Measurements from ENCODE around the gene PTPRG. TPM values are rescaled to one million over a fixed set of nuclear protein-coding genes. Genes with fewer than 3 reads are reported as not detected.

The PTPRG gene
- total and polyA plus RNA-seq, 3 experiments from 2014 or later, result not detected

DNA sequence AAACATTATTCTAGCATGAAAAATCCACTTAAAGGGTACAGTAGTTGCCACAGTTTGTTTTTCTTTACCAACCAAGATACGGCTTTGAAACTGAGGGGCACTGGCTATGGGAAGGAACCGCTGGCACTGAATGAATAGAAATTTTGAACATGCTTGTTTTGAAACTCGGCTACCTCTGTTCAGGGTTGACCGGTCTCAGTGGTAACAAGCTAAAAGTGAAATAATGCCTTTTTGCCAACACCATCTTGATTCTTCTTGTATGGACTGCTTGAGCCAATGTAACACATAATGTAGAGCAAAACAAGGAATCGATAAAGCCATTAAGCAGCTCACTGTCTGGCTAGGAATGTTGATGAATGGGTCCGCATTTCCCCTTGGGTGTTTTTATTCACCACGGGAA lies 36.5 kb downstream of the PTPRG start:
- H3K4me3 ChIP-seq (ENCODE audit: low read length), result no peak overlapping the region
- H3K9me3 ChIP-seq (ENCODE audit: low read length), result no peaks in the 10 kb centered on the region
- H3K4me3 Mint-ChIP-seq, result no peak overlapping the region
- no peak overlapping the region for H3K27ac Mint-ChIP-seq
- no peaks in the 10 kb centered on the region for H3K27me3 ChIP-seq (ENCODE audit: insufficient read depth, low read length, poor library complexity, severe bottlenecking)
- H3K36me3 Mint-ChIP-seq, result no peaks in the 10 kb centered on the region
- no peaks in the 10 kb centered on the region for H3K36me3 ChIP-seq (ENCODE audit: insufficient read depth, low read length)
- H3K4me1 ChIP-seq (ENCODE audit: insufficient read depth, low read length), result no peaks in the 10 kb centered on the region
- POLR2A ChIA-PET, result no interaction called here
- CTCF ChIA-PET, result no interaction called here
- no peaks in the 10 kb centered on the region for H3K27me3 Mint-ChIP-seq
- H3K27ac ChIP-seq (ENCODE audit: low read depth, low read length), result no peak overlapping the region
- peaks cover 0 to 3% (median 0%) of the 10 kb centered on the region in 5 donors for H3K9me3 Mint-ChIP-seq
- H3K4me1 Mint-ChIP-seq, result no peaks in the 10 kb centered on the region
- no peak for DNase-seq

GRCh38 chr3:61600195-61600594 lies 38.8 kb downstream of the PTPRG start:
- Histone ChIP-seq H3K27me3 (ENCODE audit: insufficient read depth, low read length, poor library complexity, severe bottlenecking) (no peaks in the 10 kb centered on the region), H3K9me3 (ENCODE audit: low read length) (no peaks in the 10 kb centered on the region), H3K4me3 (ENCODE audit: low read length) (no peak overlapping the region), H3K27ac (ENCODE audit: low read depth, low read length) (no peak overlapping the region), H3K36me3 (ENCODE audit: insufficient read depth, low read length) (no peaks in the 10 kb centered on the region), H3K4me1 (ENCODE audit: insufficient read depth, low read length) (no peaks in the 10 kb centered on the region)
- no peak overlapping the region for H3K27ac Mint-ChIP-seq
- no peaks in the 10 kb centered on the region for H3K27me3 Mint-ChIP-seq
- DNase-seq, result no peak
- ChIA-PET CTCF (no interaction called here), POLR2A (no interaction called here)
- peaks cover 0 to 7% (median 0%) of the 10 kb centered on the region in 5 donors for H3K9me3 Mint-ChIP-seq
- no peaks in the 10 kb centered on the region for H3K36me3 Mint-ChIP-seq
- H3K4me1 Mint-ChIP-seq, result no peaks in the 10 kb centered on the region
- H3K4me3 Mint-ChIP-seq, result no peak overlapping the region

GRCh38 chr3:61601831-61602230 lies 40.5 kb downstream of the PTPRG start:
- H3K4me3 ChIP-seq (ENCODE audit: low read length), result no peak overlapping the region
- Mint-ChIP-seq H3K4me3 (no peak overlapping the region), H3K27me3 (no peaks in the 10 kb centered on the region), H3K9me3 (peaks cover 0 to 7% (median 0%) of the 10 kb centered on the region in 5 donors), H3K27ac (no peak overlapping the region), H3K36me3 (no peaks in the 10 kb centered on the region), H3K4me1 (no peaks in the 10 kb centered on the region)
- H3K9me3 ChIP-seq (ENCODE audit: low read length), result no peaks in the 10 kb centered on the region
- H3K36me3 ChIP-seq (ENCODE audit: insufficient read depth, low read length), result no peaks in the 10 kb centered on the region
- H3K4me1 ChIP-seq (ENCODE audit: insufficient read depth, low read length), result no peaks in the 10 kb centered on the region
- H3K27me3 ChIP-seq (ENCODE audit: insufficient read depth, low read length, poor library complexity, severe bottlenecking), result no peaks in the 10 kb centered on the region
- H3K27ac ChIP-seq (ENCODE audit: low read depth, low read length), result no peak overlapping the region
- ChIA-PET CTCF (no interaction called here), POLR2A (no interaction called here)
- no peak for DNase-seq

DNA sequence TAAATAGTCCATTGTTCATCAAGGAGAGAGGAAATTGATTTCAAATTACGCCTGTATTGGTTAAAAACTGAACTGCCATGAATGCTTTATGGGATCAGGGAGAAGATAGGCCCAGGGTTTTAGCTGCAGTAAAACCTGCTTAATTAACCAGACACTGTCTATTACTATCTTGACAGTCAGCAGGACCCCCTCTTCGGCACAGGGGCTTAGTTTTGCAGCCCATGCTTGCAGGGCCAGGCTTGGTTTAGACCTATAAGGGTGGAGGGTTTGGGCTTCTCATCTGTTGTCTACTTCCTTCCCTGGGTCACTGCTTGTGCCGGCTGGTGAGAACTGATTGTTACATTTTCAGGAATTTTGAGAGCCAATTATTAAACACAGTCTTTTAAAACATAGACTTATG lies 41.1 kb downstream of the PTPRG start:
- Mint-ChIP-seq H3K9me3 (peaks cover 0 to 7% (median 0%) of the 10 kb centered on the region in 5 donors), H3K36me3 (no peaks in the 10 kb centered on the region), H3K27ac (no peak overlapping the region), H3K4me3 (no peak overlapping the region), H3K4me1 (no peaks in the 10 kb centered on the region), H3K27me3 (no peaks in the 10 kb centered on the region)
- Histone ChIP-seq H3K9me3 (ENCODE audit: low read length) (no peaks in the 10 kb centered on the region), H3K4me3 (ENCODE audit: low read length) (no peak overlapping the region), H3K27me3 (ENCODE audit: insufficient read depth, low read length, poor library complexity, severe bottlenecking) (no peaks in the 10 kb centered on the region), H3K4me1 (ENCODE audit: insufficient read depth, low read length) (no peaks in the 10 kb centered on the region), H3K27ac (ENCODE audit: low read depth, low read length) (no peak overlapping the region), H3K36me3 (ENCODE audit: insufficient read depth, low read length) (no peaks in the 10 kb centered on the region)
- no peak for DNase-seq
- ChIA-PET POLR2A (no interaction called here), CTCF (no interaction called here)

GRCh38 chr3:61605589-61606175 lies 44.3 kb downstream of the PTPRG start:
- Histone ChIP-seq H3K4me3 (ENCODE audit: low read length) (no peak overlapping the region), H3K27ac (ENCODE audit: low read depth, low read length) (no peak overlapping the region), H3K4me1 (ENCODE audit: insufficient read depth, low read length) (no peaks in the 10 kb centered on the region), H3K36me3 (ENCODE audit: insufficient read depth, low read length) (no peaks in the 10 kb centered on the region), H3K9me3 (ENCODE audit: low read length) (no peaks in the 10 kb centered on the region), H3K27me3 (ENCODE audit: insufficient read depth, low read length, poor library complexity, severe bottlenecking) (no peaks in the 10 kb centered on the region)
- CTCF ChIA-PET, result no interaction called here
- POLR2A ChIA-PET, result no interaction called here
- no peaks in the 10 kb centered on the region for H3K4me1 Mint-ChIP-seq
- H3K9me3 Mint-ChIP-seq, result peaks cover 0 to 10% (median 0%) of the 10 kb centered on the region in 5 donors
- no peak for DNase-seq
- no peak overlapping the region for H3K27ac Mint-ChIP-seq
- H3K36me3 Mint-ChIP-seq, result no peaks in the 10 kb centered on the region
- H3K27me3 Mint-ChIP-seq, result no peaks in the 10 kb centered on the region
- no peak overlapping the region for H3K4me3 Mint-ChIP-seq

- no peaks in the 10 kb centered on the region for H3K27me3 ChIP-seq (ENCODE audit: insufficient read depth, low read length, poor library complexity, severe bottlenecking)
- H3K4me3 ChIP-seq (ENCODE audit: low read length), result no peak overlapping the region
- Mint-ChIP-seq H3K27me3 (no peaks in the 10 kb centered on the region), H3K27ac (no peak overlapping the region), H3K36me3 (no peaks in the 10 kb centered on the region), H3K4me1 (no peaks in the 10 kb centered on the region), H3K4me3 (no peak overlapping the region), H3K9me3 (peaks cover 0 to 11% (median 0%) of the 10 kb centered on the region in 5 donors)
- DNase-seq, result no peak
- no peak overlapping the region for H3K27ac ChIP-seq (ENCODE audit: low read depth, low read length)
- ChIA-PET CTCF (no interaction called here), POLR2A (no interaction called here)
- H3K36me3 ChIP-seq (ENCODE audit: insufficient read depth, low read length), result no peaks in the 10 kb centered on the region
- H3K4me1 ChIP-seq (ENCODE audit: insufficient read depth, low read length), result no peaks in the 10 kb centered on the region
- H3K9me3 ChIP-seq (ENCODE audit: low read length), result no peaks in the 10 kb centered on the region
These were observed 44.8 kb downstream of the PTPRG start for GRCh38 chr3:61606196-61606595.

DNA sequence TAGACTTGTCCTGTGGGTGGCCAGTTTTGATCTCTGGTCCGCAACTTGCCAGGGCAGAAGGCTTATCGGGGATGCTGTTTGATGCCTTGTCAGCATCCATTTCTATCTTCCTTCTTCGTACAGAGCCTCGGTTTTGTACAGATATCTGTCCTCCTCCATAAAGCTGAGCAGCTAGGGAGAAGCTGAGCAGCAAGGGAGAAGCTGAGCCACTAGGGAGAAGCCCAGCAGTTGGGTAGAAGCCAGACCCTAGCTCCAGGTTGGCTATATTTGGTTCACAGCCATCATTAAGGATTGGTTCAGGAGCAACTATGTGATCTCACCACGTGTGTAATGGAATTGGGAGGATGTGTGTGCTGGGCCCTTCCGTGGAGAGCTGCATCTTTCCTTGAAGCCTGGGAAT lies 46.7 kb downstream of the PTPRG start:
- Histone ChIP-seq H3K27me3 (ENCODE audit: insufficient read depth, low read length, poor library complexity, severe bottlenecking) (no peaks in the 10 kb centered on the region), H3K27ac (ENCODE audit: low read depth, low read length) (no peak overlapping the region), H3K36me3 (ENCODE audit: insufficient read depth, low read length) (no peaks in the 10 kb centered on the region), H3K4me1 (ENCODE audit: insufficient read depth, low read length) (no peaks in the 10 kb centered on the region), H3K4me3 (ENCODE audit: low read length) (no peak overlapping the region), H3K9me3 (ENCODE audit: low read length) (no peaks in the 10 kb centered on the region)
- no peaks in the 10 kb centered on the region for H3K27me3 Mint-ChIP-seq
- H3K27ac Mint-ChIP-seq, result no peak overlapping the region
- peaks cover 0 to 9% (median 0%) of the 10 kb centered on the region in 5 donors for H3K9me3 Mint-ChIP-seq
- H3K36me3 Mint-ChIP-seq, result no peaks in the 10 kb centered on the region
- H3K4me1 Mint-ChIP-seq, result no peaks in the 10 kb centered on the region
- no peak overlapping the region for H3K4me3 Mint-ChIP-seq
- ChIA-PET CTCF (no interaction called here), POLR2A (no interaction called here)
- DNase-seq, result no peak

- H3K4me1 Mint-ChIP-seq, result no peaks in the 10 kb centered on the region
- H3K27me3 Mint-ChIP-seq, result no peaks in the 10 kb centered on the region
- H3K4me1 ChIP-seq (ENCODE audit: insufficient read depth, low read length), result no peaks in the 10 kb centered on the region
- no peaks in the 10 kb centered on the region for H3K36me3 ChIP-seq (ENCODE audit: insufficient read depth, low read length)
- no peak for DNase-seq
- H3K36me3 Mint-ChIP-seq, result no peaks in the 10 kb centered on the region
- ChIA-PET POLR2A (no interaction called here), CTCF (no interaction called here)
- H3K27me3 ChIP-seq (ENCODE audit: insufficient read depth, low read length, poor library complexity, severe bottlenecking), result no peaks in the 10 kb centered on the region
- peaks cover 0 to 9% (median 0%) of the 10 kb centered on the region in 5 donors for H3K9me3 Mint-ChIP-seq
- no peak overlapping the region for H3K4me3 ChIP-seq (ENCODE audit: low read length)
- no peak overlapping the region for H3K27ac Mint-ChIP-seq
- H3K4me3 Mint-ChIP-seq, result no peak overlapping the region
- H3K9me3 ChIP-seq (ENCODE audit: low read length), result no peaks in the 10 kb centered on the region
- H3K27ac ChIP-seq (ENCODE audit: low read depth, low read length), result no peak overlapping the region
These were observed 47.3 kb downstream of the PTPRG start for GRCh38 chr3:61608711-61609110.

- no peaks in the 10 kb centered on the region for H3K36me3 ChIP-seq (ENCODE audit: insufficient read depth, low read length)
These were observed 48.9 kb downstream of the PTPRG start for GRCh38 chr3:61610316-61610715.

More at GRCh38 chr3:61610316-61610715, 48.9 kb downstream of the PTPRG start:
- no peaks in the 10 kb centered on the region for H3K9me3 ChIP-seq (ENCODE audit: low read length)
- no peak overlapping the region for H3K4me3 Mint-ChIP-seq
- H3K9me3 Mint-ChIP-seq, result peaks cover 0 to 9% (median 0%) of the 10 kb centered on the region in 5 donors
- H3K4me1 Mint-ChIP-seq, result no peaks in the 10 kb centered on the region
- H3K27ac ChIP-seq (ENCODE audit: low read depth, low read length), result no peak overlapping the region
- POLR2A ChIA-PET, result no interaction called here
- no peaks in the 10 kb centered on the region for H3K4me1 ChIP-seq (ENCODE audit: insufficient read depth, low read length)
- H3K27me3 Mint-ChIP-seq, result no peaks in the 10 kb centered on the region
- H3K27me3 ChIP-seq (ENCODE audit: insufficient read depth, low read length, poor library complexity, severe bottlenecking), result no peaks in the 10 kb centered on the region
- H3K36me3 Mint-ChIP-seq, result no peaks in the 10 kb centered on the region
- DNase-seq, result no peak
- CTCF ChIA-PET, result no interaction called here
- no peak overlapping the region for H3K4me3 ChIP-seq (ENCODE audit: low read length)
- H3K27ac Mint-ChIP-seq, result no peak overlapping the region

Measured in CD8-positive, alpha-beta memory T cell (primary cell).